Neural progenitor cell (in vitro differentiated cells): ENCODE data around the gene GNG7.

Experiments used
- EZH2 ChIP-seq: fragments of 200-600 bp; sonication (generic); IDR thresholded peaks from 2 replicates; pipeline ENCODE4 v1.6.1; 2017; ENCODE audit warnings: antibody characterized with exemption, mild to moderate bottlenecking, moderate library complexity
- EZH2phosphoT487 ChIP-seq: fragments of 200-600 bp; sonication (generic); IDR thresholded peaks from 2 replicates; pipeline ENCODE4 v1.6.1; 2017; ENCODE audit warnings: antibody characterized with exemption
- TF ChIP-seq, protein P1 (sequence below): fragments of 200-600 bp; sonication (generic); IDR thresholded peaks from 2 replicates; pipeline ENCODE4 v1.5.1; 2017; ENCODE audit warnings: antibody characterized with exemption, mild to moderate bottlenecking

GRCh38 chr19:2514981-2515518 lies 187.4 kb downstream of the GNG7 start:
- TF ChIP-seq, protein P1, sequence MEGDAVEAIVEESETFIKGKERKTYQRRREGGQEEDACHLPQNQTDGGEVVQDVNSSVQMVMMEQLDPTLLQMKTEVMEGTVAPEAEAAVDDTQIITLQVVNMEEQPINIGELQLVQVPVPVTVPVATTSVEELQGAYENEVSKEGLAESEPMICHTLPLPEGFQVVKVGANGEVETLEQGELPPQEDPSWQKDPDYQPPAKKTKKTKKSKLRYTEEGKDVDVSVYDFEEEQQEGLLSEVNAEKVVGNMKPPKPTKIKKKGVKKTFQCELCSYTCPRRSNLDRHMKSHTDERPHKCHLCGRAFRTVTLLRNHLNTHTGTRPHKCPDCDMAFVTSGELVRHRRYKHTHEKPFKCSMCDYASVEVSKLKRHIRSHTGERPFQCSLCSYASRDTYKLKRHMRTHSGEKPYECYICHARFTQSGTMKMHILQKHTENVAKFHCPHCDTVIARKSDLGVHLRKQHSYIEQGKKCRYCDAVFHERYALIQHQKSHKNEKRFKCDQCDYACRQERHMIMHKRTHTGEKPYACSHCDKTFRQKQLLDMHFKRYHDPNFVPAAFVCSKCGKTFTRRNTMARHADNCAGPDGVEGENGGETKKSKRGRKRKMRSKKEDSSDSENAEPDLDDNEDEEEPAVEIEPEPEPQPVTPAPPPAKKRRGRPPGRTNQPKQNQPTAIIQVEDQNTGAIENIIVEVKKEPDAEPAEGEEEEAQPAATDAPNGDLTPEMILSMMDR: no peak
- TF ChIP-seq EZH2 (no peak), EZH2phosphoT487 (no peak)
